Transverse colon (tissue), 4 donors: Measurements from ENCODE around the gene AIP. TPM values are rescaled to one million over a fixed set of nuclear protein-coding genes. Genes with fewer than 3 reads are reported as not detected.

Experiments used
- DNase-seq: peaks from one replicate; pipeline ENCODE4 v3.0.0-alpha.2; 2019
- H3K27ac ChIP-seq, 4 donors: fragments of 200-600 bp; sonication (generic); 2 replicates each; pipeline ENCODE4 v1.5.1; 2016 to 2018; ENCODE audit warnings: inconsistent platforms in 4 of 4
- H3K27me3 ChIP-seq: fragments of 200-600 bp; sonication (generic); 2 replicates; pipeline ENCODE4 v1.5.1; 2017; ENCODE audit warnings: inconsistent platforms
- H3K36me3 ChIP-seq, 4 donors: fragments of 200-600 bp; sonication (generic); 2 replicates each; pipeline ENCODE4 v1.5.1; 2017 to 2019; ENCODE audit warnings: inconsistent platforms in 4 of 4
- H3K4me1 ChIP-seq, 4 donors: fragments of 200-600 bp; sonication (generic); 2 replicates each; pipeline ENCODE4 v1.5.1; 2017 to 2020; ENCODE audit warnings: inconsistent platforms in 4 of 4
- H3K4me3 ChIP-seq, 4 donors: fragments of 200-600 bp; sonication (generic); 1 replicate in 1 of 4; 2 replicates in 3 of 4; pipeline versions ENCODE4 v1.5.1 to v1.6.1; 2017 to 2019; ENCODE audit warnings: inconsistent platforms in 4 of 4
- H3K9me3 ChIP-seq, 2 donors: fragments of 200-600 bp; sonication (generic); 2 replicates each; pipeline ENCODE4 v1.5.1; 2017 to 2019; ENCODE audit warnings: inconsistent platforms in 2 of 2
- CTCF ChIP-seq, 5 experiments: fragments of 200-600 bp in 3 of 5; fragments of 450-650 bp in 2 of 5; sonication (generic) in 3 of 5; IDR thresholded peaks; 1 replicate in 2 of 5; 2 replicates in 3 of 5; pipeline ENCODE4 v1.5.1; 2016 to 2017; ENCODE audit warnings: antibody characterized with exemption in 5 of 5, inconsistent platforms in 3 of 5, mild to moderate bottlenecking in 2 of 5, moderate library complexity in 1 of 5
- EP300 ChIP-seq: sonication (generic); formaldehyde crosslinking; IDR thresholded peaks from one replicate; pipeline ENCODE4 v1.6.1; 2017; ENCODE audit warnings: antibody characterized with exemption, low read depth
- POLR2A ChIP-seq: fragments of 450-650 bp; IDR thresholded peaks from one replicate; pipeline ENCODE4 v1.6.1; 2016; ENCODE audit warnings: antibody characterized with exemption, mild to moderate bottlenecking, moderate library complexity
- POLR2AphosphoS5 ChIP-seq, 3 donors: sonication (generic); formaldehyde crosslinking; IDR thresholded peaks; one replicate each; pipeline ENCODE4 v1.6.1; 2016; ENCODE audit warnings: antibody characterized with exemption in 3 of 3
- WGBS, 2 donors: methylation state at CpG; one replicate each; pipeline ENCODE4 v1.1.5; 2018; ENCODE audit warnings: low coverage in 1 of 2; 5-methylcytosine and 5-hydroxymethylcytosine counted together
- in situ Hi-C, 4 donors: fragments of 200-750 bp; cut with MboI; loops; one replicate each; pipeline versions ENCODE4 v1.15.0 to v1.15.1; 2017; ENCODE audit warnings: low sequenced_read_pairs in 3 of 4, low pct_ligation_motif_present in 1 of 4, low pct_unique_long_range_greater_than_20kb in 1 of 4
- intact Hi-C: fragments of 100-400 bp; cut with DNase I; formaldehyde crosslinking; loops from one replicate; pipeline ENCODE4 v1.15.1; 2023; ENCODE audit warnings: low total_unique reads
- total RNA-seq, 4 donors: library from RNA; depleted of rRNA; stranded (reverse); fragments of >200 nt; gene quantifications; one replicate each; pipeline ENCODE4 v1.1.0, GENCODE V29; 2016

AIP gene
- total RNA-seq, 4 donors from 2014 or later = 32.9 to 71.5 (median 57.6) TPM

- H3K9me3 ChIP-seq = no peaks in the 10 kb centered on the region
- in situ Hi-C loops = no loop called here
- intact Hi-C loops = no loop called here
- no peak for TF ChIP-seq EP300
- no peak for TF ChIP-seq CTCF (IDR thresholded peaks at IDR 0.05)
- no peak for TF ChIP-seq POLR2AphosphoS5 (IDR thresholded peaks at IDR 0.05)
- TF ChIP-seq POLR2A = no peak
- WGBS, 2 donors = 93 to 100% methylated on average over 7 to 59 of the region's 59 CpGs
- no peaks in the 10 kb centered on the region for H3K27me3 ChIP-seq
- no peaks in the 10 kb centered on the region for H3K4me1 ChIP-seq
- no peak overlapping the region for H3K27ac ChIP-seq
- DNase-seq = no peak
- no peak overlapping the region for H3K4me3 ChIP-seq
- H3K36me3 ChIP-seq = peaks cover 0 to 10% (median 4%) of the 10 kb centered on the region in 4 donors
These were observed 11.8 kb downstream of the AIP start for GRCh38 chr11:67494371-67495233.

GRCh38 chr11:67495234-67496005 is 12.6 kb downstream of the AIP start:
- no peak overlapping the region for H3K4me3 ChIP-seq
- no peaks in the 10 kb centered on the region for H3K9me3 ChIP-seq
- TF ChIP-seq EP300 = no peak
- no peak for TF ChIP-seq POLR2AphosphoS5 (IDR thresholded peaks at IDR 0.05)
- no peak for TF ChIP-seq POLR2A
- TF ChIP-seq CTCF (IDR thresholded peaks at IDR 0.05) = no peak
- H3K27ac ChIP-seq = no peak overlapping the region
- no peak for DNase-seq
- in situ Hi-C loops (no loop called here), intact Hi-C loops (no loop called here)
- H3K4me1 ChIP-seq = no peaks in the 10 kb centered on the region
- H3K36me3 ChIP-seq = peaks cover 0 to 10% (median 3%) of the 10 kb centered on the region in 4 donors
- no peaks in the 10 kb centered on the region for H3K27me3 ChIP-seq
- WGBS, 2 donors = 86% methylated on average over 16 of the region's 16 CpGs; no CpG with 5 or more reads in 1 of the 2 donors

- H3K27ac ChIP-seq = no peak overlapping the region
- H3K36me3 ChIP-seq = peaks cover 0 to 10% (median 2%) of the 10 kb centered on the region in 4 donors
- DNase-seq = no peak
- no peaks in the 10 kb centered on the region for H3K4me1 ChIP-seq
- H3K27me3 ChIP-seq = no peaks in the 10 kb centered on the region
- in situ Hi-C loops = no loop called here
- TF ChIP-seq POLR2A = no peak
- no peak for TF ChIP-seq CTCF (IDR thresholded peaks at IDR 0.05)
- no peak for TF ChIP-seq EP300
- TF ChIP-seq POLR2AphosphoS5 (IDR thresholded peaks at IDR 0.05) = no peak
- H3K4me3 ChIP-seq = no peak overlapping the region
- 95% methylated on average over 9 of the region's 12 CpGs; no CpG with 5 or more reads in 1 of the 2 donors for WGBS, 2 donors
- intact Hi-C loops = no loop called here
- H3K9me3 ChIP-seq = no peaks in the 10 kb centered on the region
These were observed 13.3 kb downstream of the AIP start for GRCh38 chr11:67496113-67496512.

DNA sequence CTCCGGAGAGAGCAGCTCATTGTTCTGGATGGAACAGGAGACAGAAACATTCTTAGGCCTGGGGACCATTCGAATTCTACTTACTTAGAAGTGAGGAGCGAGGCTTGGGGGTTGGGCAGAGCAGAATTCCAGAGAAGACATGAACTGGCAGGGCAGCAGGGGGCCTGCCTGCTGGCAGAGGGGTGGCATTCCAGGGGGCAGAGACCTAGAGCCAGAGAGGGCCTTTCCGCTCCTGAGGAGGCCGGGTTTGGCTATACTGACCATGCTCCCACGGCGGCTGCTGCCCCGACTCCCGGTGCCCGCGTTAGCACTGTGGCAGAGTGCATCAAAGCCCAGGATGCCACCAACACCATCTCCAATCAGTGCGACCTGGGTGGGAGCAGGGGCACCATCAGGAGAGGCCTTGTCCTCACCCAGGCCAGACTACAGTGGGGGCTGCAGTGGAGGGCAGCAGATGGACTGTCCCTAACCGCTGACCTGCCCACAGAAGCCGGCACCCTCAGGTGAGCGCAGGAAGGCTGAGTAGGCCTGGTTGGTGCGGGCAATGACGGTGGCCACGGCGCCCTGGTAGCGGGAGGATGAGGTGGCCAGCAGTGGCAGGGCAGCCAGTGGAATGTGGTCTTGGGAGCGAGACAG is 14.9 kb downstream of the AIP start:
- H3K36me3 ChIP-seq = peaks cover 0 to 3% (median 0%) of the 10 kb centered on the region in 4 donors
- no peaks in the 10 kb centered on the region for H3K27me3 ChIP-seq
- WGBS, 2 donors = 87 to 100% methylated on average over 1 to 20 of the region's 21 CpGs

More for the DNA sequence above, 14.9 kb downstream of the AIP start:
- Histone ChIP-seq H3K9me3 (no peaks in the 10 kb centered on the region), H3K27ac (no peak overlapping the region), H3K4me3 (no peak overlapping the region), H3K4me1 (no peaks in the 10 kb centered on the region)
- TF ChIP-seq POLR2A = no peak
- no peak for TF ChIP-seq EP300
- no peak for TF ChIP-seq POLR2AphosphoS5 (IDR thresholded peaks at IDR 0.05)
- TF ChIP-seq CTCF (IDR thresholded peaks at IDR 0.05) = no peak
- in situ Hi-C loops = no loop called here
- DNase-seq = no peak
- intact Hi-C loops = no loop called here
